ENCODE data around the gene SYNE3.

DNA sequence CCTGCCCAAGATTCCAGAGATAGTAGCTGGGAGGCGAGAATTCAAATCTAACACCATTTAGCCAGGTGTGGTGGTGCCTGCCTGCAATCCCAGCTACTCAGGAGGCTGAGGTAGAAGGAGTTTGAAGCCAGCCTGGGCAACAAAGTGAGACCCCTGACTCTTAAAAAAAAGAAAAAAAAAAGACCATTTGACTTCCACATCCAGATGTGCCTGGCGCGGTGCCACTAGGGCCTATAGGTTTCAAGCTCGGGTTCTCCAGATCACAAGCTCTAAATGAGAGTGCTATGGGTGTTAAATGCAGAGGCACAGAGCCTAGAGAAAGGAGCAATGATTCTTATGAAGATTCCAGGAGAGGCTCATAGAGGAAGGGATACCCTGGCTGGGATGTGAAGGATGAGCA lies 22.5 kb downstream of the SYNE3 start:
- TF ChIP-seq NFXL1 (IDR thresholded peaks at IDR 0.05; ENCODE audit: borderline replicate concordance) (no peak), POLR2A (IDR thresholded peaks at IDR 0.05; ENCODE audit: low read depth, low read length) (no peak), SMARCA5 (IDR thresholded peaks at IDR 0.05) (no peak), RAD21 (IDR thresholded peaks at IDR 0.05; ENCODE audit: insufficient read depth, low read depth, low read length) (no peak), RFX5 (IDR thresholded peaks at IDR 0.05; ENCODE audit: low read depth, low read length) (no peak), FOXM1 (IDR thresholded peaks at IDR 0.05; ENCODE audit: low read depth, low read length) (no peak), MTA3 (IDR thresholded peaks at IDR 0.05; ENCODE audit: borderline replicate concordance, low read length) (no peak), TAF1 (IDR thresholded peaks at IDR 0.05; ENCODE audit: borderline replicate concordance, low read depth, low read length) (no peak), PAX8 (IDR thresholded peaks at IDR 0.05) (no peak)
- TF ChIP-seq, protein P1, sequence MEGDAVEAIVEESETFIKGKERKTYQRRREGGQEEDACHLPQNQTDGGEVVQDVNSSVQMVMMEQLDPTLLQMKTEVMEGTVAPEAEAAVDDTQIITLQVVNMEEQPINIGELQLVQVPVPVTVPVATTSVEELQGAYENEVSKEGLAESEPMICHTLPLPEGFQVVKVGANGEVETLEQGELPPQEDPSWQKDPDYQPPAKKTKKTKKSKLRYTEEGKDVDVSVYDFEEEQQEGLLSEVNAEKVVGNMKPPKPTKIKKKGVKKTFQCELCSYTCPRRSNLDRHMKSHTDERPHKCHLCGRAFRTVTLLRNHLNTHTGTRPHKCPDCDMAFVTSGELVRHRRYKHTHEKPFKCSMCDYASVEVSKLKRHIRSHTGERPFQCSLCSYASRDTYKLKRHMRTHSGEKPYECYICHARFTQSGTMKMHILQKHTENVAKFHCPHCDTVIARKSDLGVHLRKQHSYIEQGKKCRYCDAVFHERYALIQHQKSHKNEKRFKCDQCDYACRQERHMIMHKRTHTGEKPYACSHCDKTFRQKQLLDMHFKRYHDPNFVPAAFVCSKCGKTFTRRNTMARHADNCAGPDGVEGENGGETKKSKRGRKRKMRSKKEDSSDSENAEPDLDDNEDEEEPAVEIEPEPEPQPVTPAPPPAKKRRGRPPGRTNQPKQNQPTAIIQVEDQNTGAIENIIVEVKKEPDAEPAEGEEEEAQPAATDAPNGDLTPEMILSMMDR (IDR thresholded peaks at IDR 0.05 in 2 of 3, conservative IDR thresholded peaks at IDR 0.05 in 1 of 3; ENCODE audit: control insufficient read depth in 2 of 3, extremely low read depth in 1 of 3, insufficient read depth in 1 of 3, low read depth in 3 of 3, low read length in 3 of 3), result no peak
- TF ChIP-seq, protein P2, sequence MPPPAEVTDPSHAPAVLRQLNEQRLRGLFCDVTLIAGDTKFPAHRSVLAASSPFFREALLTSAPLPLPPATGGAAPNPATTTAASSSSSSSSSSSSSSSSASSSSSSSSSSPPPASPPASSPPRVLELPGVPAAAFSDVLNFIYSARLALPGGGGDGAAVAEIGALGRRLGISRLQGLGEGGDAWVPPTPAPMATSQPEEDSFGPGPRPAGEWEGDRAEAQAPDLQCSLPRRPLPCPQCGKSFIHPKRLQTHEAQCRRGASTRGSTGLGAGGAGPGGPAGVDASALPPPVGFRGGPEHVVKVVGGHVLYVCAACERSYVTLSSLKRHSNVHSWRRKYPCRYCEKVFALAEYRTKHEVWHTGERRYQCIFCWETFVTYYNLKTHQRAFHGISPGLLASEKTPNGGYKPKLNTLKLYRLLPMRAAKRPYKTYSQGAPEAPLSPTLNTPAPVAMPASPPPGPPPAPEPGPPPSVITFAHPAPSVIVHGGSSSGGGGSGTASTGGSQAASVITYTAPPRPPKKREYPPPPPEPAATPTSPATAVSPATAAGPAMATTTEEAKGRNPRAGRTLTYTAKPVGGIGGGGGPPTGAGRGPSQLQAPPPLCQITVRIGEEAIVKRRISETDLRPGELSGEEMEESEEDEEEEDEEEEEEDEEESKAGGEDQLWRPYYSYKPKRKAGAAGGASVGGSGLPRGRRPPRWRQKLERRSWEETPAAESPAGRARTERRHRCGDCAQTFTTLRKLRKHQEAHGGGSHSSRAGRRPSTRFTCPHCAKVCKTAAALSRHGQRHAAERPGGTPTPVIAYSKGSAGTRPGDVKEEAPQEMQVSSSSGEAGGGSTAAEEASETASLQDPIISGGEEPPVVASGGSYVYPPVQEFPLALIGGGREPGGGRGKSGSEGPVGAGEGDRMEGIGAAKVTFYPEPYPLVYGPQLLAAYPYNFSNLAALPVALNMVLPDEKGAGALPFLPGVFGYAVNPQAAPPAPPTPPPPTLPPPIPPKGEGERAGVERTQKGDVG (CRISPR knock-in tag; IDR thresholded peaks at IDR 0.05), result no peak

Measured in GM12878 (cell line).